ENCODE measurements around the gene NEK7.

- TF ChIP-seq CTCF (IDR thresholded peaks at IDR 0.05; ENCODE audit: low read length) (no peak), EZH2 (optimal IDR thresholded peaks at IDR 0.05; ENCODE audit: low read depth, low read length) (no peak), EZH2phosphoT487 (IDR thresholded peaks at IDR 0.05; ENCODE audit: low read length) (no peak)
These were observed 88.0 kb downstream of the NEK7 start for GRCh38 chr1:198244772-198245171.
